Astrocyte (in vitro differentiated cells and primary cell): Measurements from ENCODE around the gene NLRP9.

Experiments used
- EZH2 ChIP-seq: IDR thresholded peaks from 2 replicates; pipeline ENCODE4 v1.6.1; 2012; ENCODE audit warnings: mild to moderate bottlenecking, low read length, inconsistent platforms; ENCODE audit not compliant: insufficient read depth
- TF ChIP-seq, protein P1 (sequence below): IDR thresholded peaks from 2 replicates; pipeline ENCODE4 v1.5.1; 2011; ENCODE audit warnings: low read depth, mild to moderate bottlenecking, inconsistent platforms, low read length, moderate library complexity; ENCODE audit not compliant: insufficient read depth

DNA sequence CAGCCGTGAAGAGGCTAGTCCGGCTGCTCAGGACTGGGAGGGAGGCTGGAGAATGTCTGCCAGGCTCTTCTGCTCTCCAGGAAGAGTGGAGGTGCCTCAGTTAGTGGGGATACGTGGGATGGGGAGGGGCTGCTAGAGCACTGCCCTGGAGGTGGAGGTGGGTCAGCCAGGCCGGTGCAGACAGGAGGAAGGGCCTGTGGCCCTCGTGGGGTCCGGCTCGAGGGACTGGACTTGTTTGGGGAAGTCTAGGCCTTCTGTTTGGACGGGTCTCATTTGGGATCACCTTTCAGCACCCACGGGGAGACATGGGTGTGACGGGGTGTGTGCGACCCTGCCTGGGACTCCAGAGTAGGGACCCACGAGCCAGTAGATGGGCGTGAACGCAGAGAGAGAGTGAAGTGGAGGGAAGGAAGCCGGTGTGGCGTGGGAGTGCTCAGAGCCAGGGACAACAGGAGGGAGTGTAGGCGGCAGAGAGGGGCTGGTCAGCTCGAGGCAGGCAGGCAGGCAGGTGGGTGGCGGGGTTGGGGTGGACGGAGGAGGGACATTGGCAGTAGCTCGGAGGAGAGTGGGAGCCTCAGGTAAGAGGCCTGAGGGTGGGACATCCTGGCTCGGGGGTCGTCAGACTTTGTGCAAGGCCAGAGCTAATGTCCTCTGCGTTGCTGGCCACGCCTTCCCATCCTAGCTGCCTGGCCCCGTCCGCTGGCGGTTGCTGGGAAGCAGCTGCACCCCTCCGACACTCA, 51.7 kb downstream of the NLRP9 start:
- TF ChIP-seq, protein P1, sequence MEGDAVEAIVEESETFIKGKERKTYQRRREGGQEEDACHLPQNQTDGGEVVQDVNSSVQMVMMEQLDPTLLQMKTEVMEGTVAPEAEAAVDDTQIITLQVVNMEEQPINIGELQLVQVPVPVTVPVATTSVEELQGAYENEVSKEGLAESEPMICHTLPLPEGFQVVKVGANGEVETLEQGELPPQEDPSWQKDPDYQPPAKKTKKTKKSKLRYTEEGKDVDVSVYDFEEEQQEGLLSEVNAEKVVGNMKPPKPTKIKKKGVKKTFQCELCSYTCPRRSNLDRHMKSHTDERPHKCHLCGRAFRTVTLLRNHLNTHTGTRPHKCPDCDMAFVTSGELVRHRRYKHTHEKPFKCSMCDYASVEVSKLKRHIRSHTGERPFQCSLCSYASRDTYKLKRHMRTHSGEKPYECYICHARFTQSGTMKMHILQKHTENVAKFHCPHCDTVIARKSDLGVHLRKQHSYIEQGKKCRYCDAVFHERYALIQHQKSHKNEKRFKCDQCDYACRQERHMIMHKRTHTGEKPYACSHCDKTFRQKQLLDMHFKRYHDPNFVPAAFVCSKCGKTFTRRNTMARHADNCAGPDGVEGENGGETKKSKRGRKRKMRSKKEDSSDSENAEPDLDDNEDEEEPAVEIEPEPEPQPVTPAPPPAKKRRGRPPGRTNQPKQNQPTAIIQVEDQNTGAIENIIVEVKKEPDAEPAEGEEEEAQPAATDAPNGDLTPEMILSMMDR = no peak
- TF ChIP-seq EZH2 = no peak
